K562 (cell line): ENCODE results near the gene DDC.

Experiments
- ATF7 ChIP-seq: fragments of 450-650 bp; IDR thresholded peaks from 2 replicates; pipeline ENCODE4 v1.7.1; 2014; ENCODE audit warnings: mild to moderate bottlenecking, moderate library complexity
- ELK3 ChIP-seq: fragments of 450-650 bp; formaldehyde crosslinking; IDR thresholded peaks from 2 replicates; pipeline ENCODE4 v1.4.0; 2020; ENCODE audit warnings: mild to moderate bottlenecking
- HDAC2 ChIP-seq: fragments of 450-650 bp; IDR thresholded peaks from 2 replicates; pipeline ENCODE4 v1.6.1; 2016; ENCODE audit warnings: mild to moderate bottlenecking
- RAD21 ChIP-seq, 2 experiments: fragments of 250-450 bp in 1 of 2; fragments of 450-650 bp in 1 of 2; sonication (Bioruptor Pico) in 1 of 2; formaldehyde crosslinking in 1 of 2; IDR thresholded peaks in 1 of 2; conservative IDR thresholded peaks in 1 of 2; 2 replicates each; pipeline versions ENCODE4 v1.4.0 to v1.8.0; 2020 to 2022; ENCODE audit warnings: mild to moderate bottlenecking in 2 of 2, moderate library complexity in 1 of 2
- TRIM28 ChIP-seq: fragments of 450-650 bp; IDR thresholded peaks from 2 replicates; pipeline ENCODE4 v1.6.1; 2017
- ZFX ChIP-seq: sonication (generic); formaldehyde crosslinking; IDR thresholded peaks from 2 replicates; pipeline ENCODE4 v1.8.0; 2022; ENCODE audit warnings: mild to moderate bottlenecking, missing genetic modification reagents, moderate library complexity

- TF ChIP-seq TRIM28 (no peak), RAD21 (CRISPR knock-in tag; conservative IDR thresholded peaks at IDR 0.05 in 1 of 2, IDR thresholded peaks at IDR 0.05 in 1 of 2) (no peak), ATF7 (no peak), ELK3 (CRISPR knock-in tag) (no peak), ZFX (CRISPR knock-in tag) (no peak), HDAC2 (no peak)
These were observed 4.3 kb downstream of the DDC start for GRCh38 chr7:50560865-50561351.
